NCI-H2227 (cell line): ENCODE measurements around the gene AURKB.
"Not testable (repeated sequence)": the region's sequence is repeated elsewhere in the genome, so short reads cannot be mapped to it uniquely, and the experiment has no call there.

Source experiments
- DNase-seq: peaks from one replicate; lab custom pipeline; 2025; ENCODE audit not compliant: unreplicated experiment; lab: John Stamatoyannopoulos, UW

AURKB gene

DNA sequence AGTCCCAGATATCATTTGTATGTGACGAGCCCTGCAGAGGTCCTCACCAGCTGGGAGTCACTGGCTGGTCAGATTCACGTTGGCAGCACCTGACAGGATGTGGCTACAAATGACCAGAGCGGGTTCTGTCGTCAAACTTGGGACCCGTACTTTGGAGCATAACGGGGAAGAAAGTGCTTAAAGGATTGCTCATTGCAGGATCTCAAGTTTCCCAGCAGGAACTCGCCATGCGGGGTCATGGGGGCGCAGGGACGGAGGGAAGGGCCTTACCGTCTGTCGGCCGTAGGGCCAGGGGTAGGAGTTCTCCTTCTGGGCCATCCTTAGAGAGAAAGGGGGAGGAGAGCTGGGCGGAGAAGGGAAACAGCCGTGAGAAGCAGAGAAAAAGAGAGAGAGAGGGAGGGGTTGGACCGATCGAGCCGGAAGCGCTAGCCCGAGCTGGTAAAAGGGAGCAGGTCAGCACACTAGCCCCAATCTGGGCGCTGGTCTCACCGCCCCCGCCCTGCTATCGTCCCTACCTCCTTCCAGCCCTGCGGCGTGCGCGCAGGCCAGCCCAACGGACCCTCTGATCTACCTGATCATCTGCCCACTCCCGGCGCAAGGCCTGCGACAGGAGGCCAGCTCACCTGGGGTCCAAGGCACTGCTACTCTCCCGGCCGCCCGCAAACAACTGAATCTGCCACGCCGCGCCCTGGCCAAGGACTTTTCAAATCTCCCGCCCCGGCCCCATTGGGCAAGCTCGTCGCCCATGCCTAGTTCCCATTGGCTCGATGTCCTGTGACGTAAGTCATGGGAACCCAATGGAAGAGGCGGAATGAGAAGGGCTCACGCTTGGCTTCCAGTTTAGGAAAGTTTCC is at the start of gene AURKB:
TSS of gene AURKB (minus strand) at position 669 of the 854 bp plus-strand sequence. CDS start at position 318, 351 bp downstream.
- DNase-seq: peak; percentile 92

DNA sequence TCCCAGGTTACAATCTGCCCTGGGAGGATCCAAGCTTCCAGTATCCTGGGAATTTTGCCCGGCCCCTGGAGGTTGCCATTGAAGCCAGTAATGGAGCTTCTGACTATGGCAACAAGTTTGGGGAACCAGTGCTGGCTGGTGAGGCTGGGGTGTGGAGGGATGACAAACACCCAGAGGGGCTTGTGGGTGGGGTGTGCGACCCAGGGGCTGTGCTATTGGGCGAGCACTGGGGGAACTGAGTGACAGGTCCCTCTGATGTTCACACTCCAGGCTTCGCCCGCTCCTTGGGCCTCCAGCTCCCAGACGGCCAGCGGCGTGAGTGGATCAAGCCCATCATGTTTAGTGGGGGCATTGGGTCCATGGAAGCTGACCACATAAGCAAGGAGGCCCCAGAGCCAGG is 47.4 kb upstream of the AURKB start:
- DNase-seq: no peak

DNA sequence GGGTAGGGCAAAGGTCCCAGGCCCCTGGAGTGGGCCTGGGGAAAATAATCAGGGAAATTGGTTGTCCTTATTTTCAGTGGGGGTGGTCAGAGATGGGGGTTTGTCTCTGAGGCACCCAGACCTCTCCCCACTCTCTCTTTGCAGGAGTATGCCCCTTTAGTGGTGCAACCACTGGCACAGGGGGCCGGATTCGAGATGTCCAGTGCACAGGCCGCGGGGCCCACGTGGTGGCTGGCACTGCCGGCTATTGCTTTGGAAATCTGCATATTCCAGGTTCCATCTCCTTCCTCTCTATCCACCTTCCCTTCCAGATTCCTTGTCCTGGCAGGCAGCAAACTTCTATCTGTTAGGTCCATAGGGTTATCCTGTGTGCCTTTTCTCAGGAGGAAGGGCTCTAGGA is 46.3 kb upstream of the AURKB start:
- DNase-seq: no peak

DNA sequence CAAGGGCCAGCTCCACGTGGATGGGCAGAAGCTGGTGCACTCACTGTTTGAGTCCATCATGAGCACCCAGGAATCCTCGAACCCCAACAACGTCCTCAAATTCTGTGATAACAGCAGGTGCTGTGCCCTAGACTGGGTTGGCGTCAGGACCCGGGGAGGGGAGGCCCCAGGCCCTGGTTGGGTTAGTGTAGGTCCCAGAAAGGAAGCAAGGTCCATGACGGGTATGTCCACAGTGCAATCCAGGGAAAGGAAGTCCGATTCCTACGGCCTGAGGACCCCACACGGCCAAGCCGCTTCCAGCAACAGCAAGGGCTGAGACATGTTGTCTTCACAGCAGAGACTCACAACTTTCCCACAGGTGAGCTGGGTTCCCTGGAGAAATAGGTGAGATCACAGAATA is 45.9 kb upstream of the AURKB start:
- no peak for DNase-seq

DNA sequence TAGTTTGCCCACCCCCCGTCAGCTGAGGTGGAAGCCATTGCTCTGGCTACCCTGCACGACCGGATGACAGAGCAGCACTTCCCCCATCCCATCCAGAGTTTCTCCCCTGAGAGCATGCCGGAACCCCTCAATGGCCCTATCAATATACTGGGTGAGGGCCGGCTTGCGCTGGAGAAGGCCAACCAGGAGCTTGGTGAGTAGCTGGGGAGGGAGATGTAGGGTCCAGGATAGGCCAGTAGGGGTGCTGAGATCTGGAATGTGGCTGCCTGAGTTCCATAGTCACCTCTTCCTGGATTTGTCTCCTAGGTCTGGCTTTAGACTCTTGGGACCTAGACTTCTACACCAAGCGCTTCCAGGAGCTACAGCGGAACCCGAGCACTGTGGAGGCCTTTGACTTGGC is 45.1 kb upstream of the AURKB start:
- DNase-seq: no peak

DNA sequence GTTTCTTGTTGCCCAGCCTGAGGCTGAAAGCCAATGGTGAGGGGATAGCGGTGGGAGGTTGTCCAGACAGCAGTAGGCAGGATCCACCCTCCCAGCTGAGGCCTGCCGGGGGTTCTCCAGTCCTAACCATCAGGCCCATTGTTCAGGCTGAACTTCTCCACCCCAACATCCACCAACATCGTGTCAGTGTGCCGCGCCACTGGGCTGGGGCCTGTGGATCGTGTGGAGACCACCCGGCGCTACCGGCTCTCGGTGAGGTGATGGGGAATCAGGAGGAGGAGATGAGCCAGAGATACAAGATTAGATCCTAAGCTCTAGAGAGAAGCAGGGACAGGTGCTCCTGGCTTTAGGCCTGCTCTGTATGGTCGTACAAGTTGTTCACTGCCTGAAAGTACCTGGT is 44.5 kb upstream of the AURKB start:
- no peak for DNase-seq

DNA sequence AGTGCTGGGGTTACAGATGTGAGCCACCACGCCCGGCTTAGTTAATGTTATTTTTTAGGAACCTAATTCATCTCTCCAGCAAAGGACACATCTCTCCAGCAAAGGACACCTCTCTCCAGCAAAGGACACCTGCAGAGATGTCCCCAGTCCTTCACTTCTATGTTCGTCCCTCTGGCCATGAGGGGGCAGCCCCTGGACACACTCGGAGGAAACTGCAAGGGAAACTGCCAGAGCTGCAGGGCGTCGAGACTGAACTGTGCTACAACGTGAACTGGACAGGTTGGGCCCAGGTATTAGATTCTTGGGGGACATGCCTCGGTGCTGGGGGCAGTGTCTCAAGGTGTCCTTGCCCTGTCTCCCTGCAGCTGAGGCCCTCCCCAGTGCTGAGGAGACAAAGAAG is 43.4 kb upstream of the AURKB start:
- peak; percentile 16 for DNase-seq

DNA sequence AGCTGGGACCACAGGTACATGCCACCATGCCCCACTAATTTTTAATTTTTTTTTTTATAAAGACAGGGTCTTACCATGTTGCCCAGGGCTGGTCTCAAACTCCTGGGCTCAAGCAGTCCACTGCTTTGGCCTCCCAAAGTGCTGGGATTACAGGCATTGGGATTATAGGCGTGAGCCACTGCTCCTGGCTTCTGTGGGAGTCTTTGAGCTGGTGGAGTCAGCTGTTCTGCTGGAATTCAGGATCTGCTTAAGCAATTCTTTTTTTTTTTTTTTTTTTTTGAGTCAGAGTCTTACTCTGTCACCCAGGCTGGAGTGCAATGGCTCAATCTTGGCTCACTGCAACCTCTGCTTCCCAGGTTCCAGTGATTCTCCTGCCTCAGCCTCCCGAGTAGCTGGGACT is 41.0 kb upstream of the AURKB start:
- DNase-seq: not testable (repeated sequence)

DNA sequence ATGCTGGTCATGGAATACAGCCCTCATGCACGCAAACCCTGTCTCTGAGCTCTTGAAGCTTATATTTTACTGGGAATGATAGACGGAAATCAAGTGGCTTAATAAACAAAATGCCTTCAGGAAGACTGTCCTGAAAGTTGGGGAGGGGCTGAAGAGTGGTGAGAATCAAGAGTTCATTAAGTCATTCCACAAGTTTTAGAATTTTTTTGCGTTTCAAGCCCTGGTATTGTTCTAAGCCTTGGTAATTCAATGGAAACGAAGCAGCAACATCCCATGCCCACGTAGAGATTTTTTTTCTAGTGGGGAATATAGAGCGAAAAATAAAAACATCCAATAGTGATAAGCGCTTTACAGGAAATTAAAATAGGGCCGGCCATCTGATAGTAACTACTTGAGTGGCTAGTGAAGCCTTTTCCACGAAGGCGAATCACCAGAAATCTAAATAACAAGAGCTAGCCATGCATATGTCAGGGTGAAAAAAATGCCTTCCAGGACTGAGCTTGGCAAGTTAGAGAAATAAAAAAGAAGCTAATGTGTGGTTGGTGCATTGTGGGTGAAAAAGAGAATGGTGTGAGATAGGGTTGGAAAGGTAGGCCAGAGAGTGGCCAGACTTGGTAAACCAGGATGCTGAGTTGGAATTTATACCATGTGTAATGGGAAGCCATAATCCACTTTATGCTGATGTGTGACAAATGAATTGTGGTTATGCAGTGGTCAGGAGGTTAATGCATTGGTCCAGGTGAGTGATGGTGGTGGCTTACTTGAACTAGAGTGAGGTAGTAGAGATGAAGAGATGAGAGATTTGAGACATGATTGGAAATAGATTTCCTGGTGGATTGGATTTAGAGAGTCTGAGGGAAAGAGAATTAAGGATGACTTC is 39.5 kb upstream of the AURKB start:
- no peak for DNase-seq

DNA sequence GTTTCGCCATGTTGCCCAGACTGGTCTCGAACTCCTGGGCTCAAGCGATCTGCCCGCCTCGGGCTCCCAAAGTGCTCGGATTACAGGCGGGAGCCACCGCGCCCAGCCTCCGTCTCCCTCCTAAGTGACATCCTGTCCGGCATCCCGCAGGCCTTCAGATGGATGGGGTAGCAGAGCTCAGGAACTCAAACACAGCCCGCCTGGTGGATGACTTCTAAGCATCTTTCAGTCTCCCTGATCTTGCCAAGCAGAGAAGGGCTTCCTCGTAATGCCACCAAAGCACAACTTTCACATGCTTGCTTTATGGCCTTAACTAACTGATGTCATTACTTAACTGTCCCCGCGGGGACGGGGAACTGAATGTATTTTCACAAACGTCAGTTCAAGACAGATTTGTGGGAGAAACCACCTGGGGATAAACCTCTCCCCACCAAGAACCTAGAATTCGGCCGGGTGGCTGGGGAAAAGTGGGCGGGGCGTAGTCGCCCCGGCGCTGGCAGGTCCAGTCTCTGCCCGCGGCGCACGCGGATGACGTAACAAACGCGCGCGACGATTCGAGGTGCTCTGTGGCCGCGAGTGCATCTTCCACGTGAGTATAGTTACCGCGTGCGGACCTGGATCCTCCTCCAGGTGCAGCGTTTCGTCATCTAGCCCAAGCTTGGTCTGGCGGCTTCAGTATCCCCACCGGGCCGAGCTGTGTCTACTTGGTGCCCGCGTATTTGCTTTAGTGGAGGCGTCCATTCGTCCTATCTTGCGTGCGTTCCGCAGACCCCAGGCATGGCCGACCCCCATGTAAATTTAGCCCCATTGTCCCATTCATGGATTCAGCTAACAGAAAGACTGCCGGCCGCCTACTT is 38.6 kb upstream of the AURKB start, which contains the start of gene PFAS:
TSS of gene PFAS (plus strand) at position 539 of the 857 bp plus-strand sequence. CDS start 4,649 bp downstream, outside the sequence.
- DNase-seq: peak; percentile 96

DNA sequence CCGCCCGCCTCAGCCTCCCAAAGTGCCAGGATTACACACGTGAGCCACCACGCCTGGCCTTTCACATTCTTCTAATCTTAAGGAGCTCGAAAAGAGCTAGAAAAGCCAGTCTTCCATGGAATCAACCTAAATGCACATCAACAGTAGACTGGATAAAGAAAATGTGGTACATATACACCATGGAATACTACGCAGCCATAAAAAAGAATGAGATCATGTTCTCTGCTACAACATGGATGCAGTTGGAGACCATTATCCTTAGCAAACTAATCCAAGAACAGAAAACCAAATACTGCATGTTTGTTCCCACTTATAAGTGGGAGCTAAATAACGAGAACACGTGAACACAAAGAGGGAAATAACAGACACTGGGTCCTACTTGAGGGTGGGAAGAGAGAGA is 34.4 kb upstream of the AURKB start:
- no peak for DNase-seq

DNA sequence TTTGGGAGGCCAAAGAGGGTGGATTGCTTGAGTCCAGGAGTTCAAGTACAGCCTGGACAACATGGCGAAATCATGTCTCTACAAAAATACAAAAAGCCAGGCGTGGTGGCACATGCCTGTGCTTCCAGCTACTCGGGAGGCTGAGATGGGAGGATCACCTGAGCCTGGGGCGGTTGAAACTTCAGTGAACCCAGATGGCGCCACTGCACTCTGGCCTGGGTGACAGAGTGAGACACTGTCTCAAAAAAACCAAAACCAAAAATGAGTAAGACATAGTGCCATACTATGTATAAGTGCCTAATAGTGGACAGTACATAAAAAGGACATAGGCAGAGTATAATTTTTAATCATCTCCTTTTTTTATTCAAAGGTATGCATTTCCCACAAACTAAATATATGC is 33.5 kb upstream of the AURKB start:
- no peak for DNase-seq

DNA sequence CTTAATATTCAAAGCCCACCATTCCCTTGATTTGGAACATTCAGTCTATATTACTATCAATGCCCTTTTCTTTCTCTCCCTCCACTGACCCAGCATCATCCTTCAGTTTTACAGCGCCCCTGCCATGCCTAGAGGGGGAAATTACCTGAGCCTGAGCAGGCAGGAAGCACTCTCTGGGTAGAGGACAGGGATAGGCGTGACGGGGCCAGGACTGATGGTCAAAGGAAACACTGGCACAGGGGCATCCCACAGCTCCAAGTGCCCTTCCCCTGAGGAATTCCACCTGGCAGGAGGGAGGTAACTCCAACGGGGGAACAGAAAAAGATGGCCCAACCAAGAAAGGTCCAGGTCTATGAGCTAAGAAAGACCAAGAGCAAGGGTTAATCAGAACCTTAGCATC is 27.5 kb upstream of the AURKB start:
- DNase-seq: no peak

DNA sequence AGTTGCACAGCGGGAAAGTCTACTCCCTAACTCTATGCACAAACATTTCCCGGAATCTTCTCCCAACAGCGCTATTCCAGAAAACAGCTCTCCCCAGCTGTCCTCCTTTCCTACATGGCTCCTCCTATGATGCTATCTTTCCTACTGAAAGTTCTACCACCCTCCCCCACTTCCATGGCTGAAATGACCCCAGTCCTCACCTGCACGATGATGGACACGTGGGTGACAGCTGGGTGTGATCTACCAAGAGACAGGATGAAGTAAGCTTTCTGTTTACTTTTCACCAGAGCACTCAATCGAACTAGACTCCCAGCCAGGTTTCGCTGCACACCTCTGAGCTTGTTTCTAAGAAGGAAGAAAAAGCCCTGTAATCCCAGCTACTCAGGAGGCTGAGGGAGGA is 26.8 kb upstream of the AURKB start:
- DNase-seq: no peak

DNA sequence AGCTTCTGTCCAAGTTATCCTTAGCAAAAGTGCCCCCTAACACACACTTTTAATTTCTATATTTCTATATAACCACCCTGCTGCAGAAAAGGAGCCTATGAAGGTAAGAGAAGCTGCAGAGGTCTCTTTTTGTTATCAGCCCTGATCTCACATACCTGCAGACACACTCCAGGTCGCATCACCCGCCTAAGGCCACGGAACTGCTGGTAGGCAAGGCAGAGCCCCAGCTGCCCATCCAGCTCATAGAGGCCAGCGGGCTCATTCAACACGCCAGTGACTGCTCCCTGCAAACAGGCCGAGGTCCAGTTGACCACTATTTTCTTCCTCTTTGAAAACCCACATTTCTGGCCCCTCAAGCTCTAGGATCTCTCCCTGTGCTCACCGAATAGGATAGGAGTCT is 25.3 kb upstream of the AURKB start:
- DNase-seq: no peak

DNA sequence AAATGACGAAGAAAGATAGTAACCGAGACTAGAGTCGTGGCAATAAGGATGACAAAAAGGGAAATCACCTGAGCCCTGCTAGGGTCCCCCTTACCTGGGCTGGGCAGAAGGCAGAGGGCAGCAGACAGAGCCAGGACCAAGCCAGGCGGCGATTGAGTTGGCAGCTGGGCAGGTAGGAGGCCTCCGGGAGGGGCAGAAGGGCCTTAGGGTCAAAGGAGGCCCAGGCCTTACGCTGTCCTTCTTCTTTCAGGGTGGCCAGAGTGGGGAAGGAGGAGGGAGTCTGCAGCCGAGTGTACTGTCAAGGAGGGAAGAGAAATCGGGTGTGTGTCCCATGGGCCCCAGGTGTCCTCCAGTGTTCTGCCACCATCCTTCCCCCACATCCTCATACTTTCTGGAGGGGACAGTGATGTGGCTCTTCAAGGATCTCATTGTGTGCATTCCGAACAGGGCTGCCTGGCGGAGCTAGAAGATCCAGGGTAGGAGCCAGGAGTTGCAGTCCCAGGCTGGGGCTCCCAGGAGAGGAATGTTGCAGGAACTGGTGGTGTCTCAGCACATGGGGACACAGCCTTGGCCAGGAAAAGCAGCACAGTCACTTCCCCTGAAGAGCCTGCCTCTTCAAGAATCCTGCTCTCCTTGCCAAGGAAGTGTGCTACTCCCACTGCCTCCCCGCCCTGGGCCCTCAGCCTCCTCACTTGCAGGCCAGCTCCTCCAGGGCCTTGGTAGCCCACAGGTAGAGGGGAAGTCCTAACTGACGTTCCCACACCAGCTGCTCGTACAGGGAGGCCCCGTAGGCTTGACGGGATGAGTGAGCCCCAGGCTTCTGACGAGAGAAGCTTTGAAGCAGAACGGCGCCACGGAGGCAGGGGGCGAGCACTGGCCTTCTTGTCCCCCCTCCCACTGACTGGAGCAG is 24.2 kb upstream of the AURKB start:
- DNase-seq: no peak

DNA sequence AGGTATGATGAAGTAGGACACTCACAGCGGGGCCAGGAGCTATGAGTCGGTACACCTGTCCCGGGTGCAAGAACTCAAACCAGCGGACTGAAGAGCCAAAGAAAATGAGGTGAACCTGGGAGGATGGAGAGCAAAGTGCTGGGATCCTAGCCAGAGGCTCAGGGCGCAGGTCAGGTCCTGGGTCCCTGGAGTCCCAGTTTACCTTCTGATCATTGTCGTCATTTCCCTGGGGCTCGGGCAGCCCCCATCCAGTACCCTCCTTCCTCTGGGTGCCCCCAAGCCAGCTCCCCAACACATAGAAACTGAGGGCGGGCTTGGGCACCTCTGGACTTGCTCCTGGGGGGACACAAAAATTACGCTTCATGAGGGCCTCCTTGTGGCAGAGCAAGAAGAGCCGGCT is 21.3 kb upstream of the AURKB start:
- DNase-seq: no peak

DNA sequence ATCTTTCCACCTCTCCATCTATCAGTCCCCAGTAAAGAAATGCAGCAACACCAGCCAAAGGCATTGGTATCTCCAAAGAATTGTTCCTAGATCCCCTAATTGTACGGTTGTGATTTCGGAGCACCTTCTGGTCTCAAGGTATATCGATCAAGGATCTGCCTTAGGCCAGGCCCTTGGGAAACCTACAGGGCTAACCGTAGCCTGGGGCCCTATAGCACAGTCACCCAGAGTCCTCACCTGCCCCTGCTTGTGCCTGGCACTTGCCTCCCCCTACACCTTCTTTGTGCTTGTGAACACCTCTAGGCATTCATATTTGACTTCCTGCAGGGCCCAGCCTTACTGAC is 16.8 kb upstream of the AURKB start:
- DNase-seq: no peak

DNA sequence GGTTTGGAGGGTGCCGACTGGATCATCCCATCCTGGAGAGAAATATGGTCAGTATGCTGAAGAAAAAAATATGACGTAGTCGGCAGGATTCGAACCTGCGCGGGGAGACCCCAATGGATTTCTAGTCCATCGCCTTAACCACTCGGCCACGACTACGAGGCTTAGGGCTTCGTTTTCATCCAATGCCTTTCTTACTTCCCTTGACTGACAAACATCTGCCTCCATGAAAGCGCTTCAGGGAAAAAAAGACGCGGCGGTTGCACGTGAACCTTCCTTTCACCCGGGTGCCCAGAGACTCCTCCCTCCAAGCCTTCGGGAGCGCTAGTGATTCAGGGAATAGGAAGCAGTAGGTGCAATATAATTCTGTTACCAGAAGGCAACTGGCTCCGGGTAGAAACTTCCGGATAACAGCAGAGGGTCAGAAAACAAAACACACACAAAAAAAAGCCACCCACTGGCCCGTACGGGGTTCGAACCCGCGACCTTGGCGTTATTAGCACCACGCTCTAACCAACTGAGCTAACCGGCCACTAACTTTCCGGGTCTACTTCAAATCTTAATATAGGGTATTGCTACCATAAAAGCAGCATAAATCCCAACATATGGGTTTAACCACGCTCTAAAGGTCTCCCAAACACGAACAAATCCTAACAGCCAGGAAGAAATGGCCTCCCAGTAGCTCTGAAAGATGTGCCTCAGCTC is 16.3 kb upstream of the AURKB start:
- DNase-seq: peak; percentile 90
